H9 (cell line): ENCODE measurements around the gene OR13C8. TPM values are rescaled to one million over a fixed set of nuclear protein-coding genes. Genes with fewer than 3 reads are reported as not detected.

Experiments
- DNase-seq: peaks from one replicate; pipeline ENCODE4 v3.0.0-alpha.2; 2017
- H2AFZ ChIP-seq: one replicate; pipeline ENCODE4 v1.6.1; 2013; ENCODE audit warnings: mild to moderate bottlenecking, low read length, control low read depth, moderate library complexity
- H2AK5ac ChIP-seq: 2 replicates; pipeline ENCODE4 v1.6.1; 2013; ENCODE audit warnings: low read length, control low read depth, mixed read lengths; ENCODE audit not compliant: insufficient read length
- H2BK120ac ChIP-seq: one replicate; pipeline ENCODE4 v1.6.1; 2013; ENCODE audit warnings: low read depth, mild to moderate bottlenecking, low read length, control low read depth, inconsistent platforms; ENCODE audit not compliant: poor library complexity, severe bottlenecking
- H2BK12ac ChIP-seq: 2 replicates; pipeline ENCODE4 v1.6.1; 2013; ENCODE audit warnings: low read length, control low read depth, mixed read lengths, low read depth; ENCODE audit not compliant: insufficient read length
- H2BK15ac ChIP-seq: 2 replicates; pipeline ENCODE4 v1.6.1; 2013; ENCODE audit warnings: low read depth, low read length, control low read depth
- H2BK20ac ChIP-seq: one replicate; pipeline ENCODE4 v1.6.1; 2013; ENCODE audit warnings: low read depth, mild to moderate bottlenecking, low read length, control low read depth, inconsistent platforms; ENCODE audit not compliant: poor library complexity, severe bottlenecking
- H2BK5ac ChIP-seq: 2 replicates; pipeline ENCODE4 v1.6.1; 2013; ENCODE audit warnings: low read length, control low read depth, mixed read lengths; ENCODE audit not compliant: insufficient read length
- H3K14ac ChIP-seq: 2 replicates; pipeline ENCODE4 v1.6.1; 2013; ENCODE audit warnings: low read length, control low read depth; ENCODE audit not compliant: insufficient read depth
- H3K18ac ChIP-seq: 2 replicates; pipeline ENCODE4 v1.6.1; 2013; ENCODE audit warnings: low read depth, mild to moderate bottlenecking, mixed read lengths, low read length, control low read depth; ENCODE audit not compliant: insufficient read length
- H3K23ac ChIP-seq: 2 replicates; pipeline ENCODE4 v1.6.1; 2013; ENCODE audit warnings: low read length, control low read depth, mixed read lengths, low read depth; ENCODE audit not compliant: insufficient read length
- H3K23me2 ChIP-seq: 2 replicates; pipeline ENCODE4 v1.6.1; 2013; ENCODE audit warnings: low read depth, mild to moderate bottlenecking, mixed read lengths, low read length, control low read depth; ENCODE audit not compliant: insufficient read length, poor library complexity, severe bottlenecking
- H3K27ac ChIP-seq: 2 replicates; pipeline ENCODE4 v1.5.1; 2013; ENCODE audit warnings: low read length, control low read depth, mixed read lengths, low read depth; ENCODE audit not compliant: insufficient read length
- H3K27me3 ChIP-seq: 2 replicates; pipeline ENCODE4 v1.6.1; 2013; ENCODE audit warnings: low read length, control low read depth, inconsistent platforms; ENCODE audit not compliant: insufficient read depth
- H3K4ac ChIP-seq: 2 replicates; pipeline ENCODE4 v1.6.1; 2013; ENCODE audit warnings: low read depth, mild to moderate bottlenecking, control low read depth, inconsistent platforms, low read length, moderate library complexity
- H3K4me1 ChIP-seq: 2 replicates; pipeline ENCODE4 v1.6.1; 2013; ENCODE audit warnings: low read length, control low read depth, inconsistent platforms; ENCODE audit not compliant: insufficient read depth
- H3K4me2 ChIP-seq: 2 replicates; pipeline ENCODE4 v1.6.1; 2013; ENCODE audit warnings: low read length, control low read depth, mixed read lengths; ENCODE audit not compliant: insufficient read length, insufficient read depth
- H3K56ac ChIP-seq: 2 replicates; pipeline ENCODE4 v1.6.1; 2013; ENCODE audit warnings: low read depth, mild to moderate bottlenecking, mixed read lengths, low read length, control low read depth; ENCODE audit not compliant: insufficient read length
- H3K79me1 ChIP-seq: 2 replicates; pipeline ENCODE4 v1.6.1; 2013; ENCODE audit warnings: low read depth, mild to moderate bottlenecking, moderate library complexity, low read length, control low read depth, inconsistent platforms; ENCODE audit not compliant: insufficient read depth, poor library complexity, severe bottlenecking
- H3K79me2 ChIP-seq: 2 replicates; pipeline ENCODE4 v1.6.1; 2013; ENCODE audit warnings: low read length, control low read depth, inconsistent platforms; ENCODE audit not compliant: insufficient read depth
- H3K9ac ChIP-seq: 2 replicates; pipeline ENCODE4 v1.6.1; 2013; ENCODE audit warnings: low read length, control low read depth, mixed read lengths; ENCODE audit not compliant: insufficient read length; ENCODE audit errors: extremely low read depth
- H3K9me3 ChIP-seq: one replicate; pipeline ENCODE4 v1.6.1; 2013; ENCODE audit warnings: low read depth, low read length, inconsistent platforms; ENCODE audit not compliant: control insufficient read depth
- H3T11ph ChIP-seq: one replicate; pipeline ENCODE4 v1.6.1; 2013; ENCODE audit warnings: mild to moderate bottlenecking, low read length, control low read depth, inconsistent platforms
- H4K20me1 ChIP-seq: one replicate; pipeline ENCODE4 v1.6.1; 2013; ENCODE audit not compliant: control insufficient read depth, insufficient read length, insufficient read depth
- H4K5ac ChIP-seq: 2 replicates; pipeline ENCODE4 v1.6.1; 2013; ENCODE audit warnings: low read depth, mild to moderate bottlenecking, mixed read lengths, low read length, control low read depth; ENCODE audit not compliant: insufficient read length
- H4K8ac ChIP-seq: replicated peaks from 2 replicates; pipeline ENCODE4 v1.6.1; 2013; ENCODE audit warnings: low read length, control low read depth, mixed read lengths, low read depth; ENCODE audit not compliant: insufficient read length
- H4K91ac ChIP-seq: 2 replicates; pipeline ENCODE4 v1.6.1; 2013; ENCODE audit warnings: low read depth, mild to moderate bottlenecking, moderate library complexity, mixed read lengths, low read length, control low read depth; ENCODE audit not compliant: insufficient read length
- H3K27ac Mint-ChIP-seq, 3 experiments: 2 replicates in 2 of 3; 3 replicates in 1 of 3; pipeline ENCODE4 v1.8.0; 2020 to 2021; ENCODE audit warnings: mixed read lengths in 3 of 3, mild to moderate bottlenecking in 1 of 3, moderate library complexity in 1 of 3
- H3K27me3 Mint-ChIP-seq: 2 replicates; pipeline ENCODE4 v1.8.0; 2021; ENCODE audit warnings: low read depth, mild to moderate bottlenecking, moderate library complexity, mixed read lengths
- H3K36me3 Mint-ChIP-seq, 3 experiments: 2 replicates in 2 of 3; 3 replicates in 1 of 3; pipeline ENCODE4 v1.8.0; 2020 to 2021; ENCODE audit warnings: low read depth in 3 of 3, mixed read lengths in 3 of 3; ENCODE audit not compliant: insufficient read depth in 1 of 3
- H3K4me1 Mint-ChIP-seq, 2 experiments: 2 replicates each; pipeline ENCODE4 v1.8.0; 2020; ENCODE audit warnings: mixed read lengths in 2 of 2
- H3K4me3 Mint-ChIP-seq, 2 experiments: 2 replicates in 1 of 2; 3 replicates in 1 of 2; pipeline ENCODE4 v1.8.0; 2020 to 2021; ENCODE audit warnings: mild to moderate bottlenecking in 2 of 2, mixed read lengths in 2 of 2, moderate library complexity in 1 of 2
- H3K9me3 Mint-ChIP-seq, 2 experiments: 2 replicates in 1 of 2; 3 replicates in 1 of 2; pipeline ENCODE4 v1.8.0; 2020; ENCODE audit warnings: mild to moderate bottlenecking in 2 of 2, mixed read lengths in 2 of 2, moderate library complexity in 1 of 2
- CTCF ChIP-seq: fragments of 200-600 bp; sonication (generic); conservative IDR thresholded peaks from 3 replicates; pipeline ENCODE4 v1.8.0; 2021; ENCODE audit warnings: antibody characterized with exemption, mild to moderate bottlenecking
- WGBS: extraction: QIAGEN DNeasy Blood & Tissue Kit; methylation state at CpG from one replicate; pipeline ENCODE4 v1.1.7; 2013; ENCODE audit warnings: missing lambda C conversion rate, low lambda C conversion rate, mixed read lengths; ENCODE audit not compliant: insufficient read length; ENCODE audit errors: extremely low coverage; 5-methylcytosine and 5-hydroxymethylcytosine counted together
- total RNA-seq: library from RNA; stranded (reverse); gene quantifications from 2 replicates; pipeline ENCODE4 v1.2.1, GENCODE V29; 2021

OR13C8 gene
- total RNA-seq, 1 experiment from 2014 or later = not detected

DNA sequence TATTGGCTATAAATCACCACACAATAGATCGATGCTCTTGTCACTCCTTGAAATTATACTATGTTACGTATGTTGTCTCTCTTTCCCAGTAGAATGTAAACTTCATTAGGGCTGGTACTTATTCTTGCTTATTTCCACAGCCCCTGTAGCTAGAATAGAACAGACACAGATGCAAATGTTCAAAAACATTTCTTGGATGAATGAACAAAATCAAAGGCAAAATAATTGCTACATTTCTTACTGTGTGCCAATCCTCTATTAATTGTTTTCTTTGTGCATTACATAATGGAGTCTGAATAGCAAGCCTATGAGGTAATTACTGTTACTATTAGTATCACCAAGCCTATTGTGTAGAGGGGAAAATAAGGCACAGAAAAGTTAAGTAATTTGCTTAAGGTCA is 37.2 kb downstream of the OR13C8 start:
- Histone ChIP-seq H3K4me2 (no peak overlapping the region), H3K23ac (no peak overlapping the region), H3K79me1 (no peaks in the 10 kb centered on the region), H4K20me1 (no peaks in the 10 kb centered on the region), H3K4ac (no peak overlapping the region), H3K27me3 (no peaks in the 10 kb centered on the region), H3K23me2 (no peaks in the 10 kb centered on the region), H2BK15ac (no peak overlapping the region), H3K18ac (no peak overlapping the region), H2BK5ac (no peak overlapping the region), H3K14ac (no peak overlapping the region), H3K27ac (no peak overlapping the region), H3K4me1 (no peaks in the 10 kb centered on the region), H2BK120ac (no peak overlapping the region), H2BK12ac (no peak overlapping the region), H2AK5ac (no peak overlapping the region), H4K91ac (no peak overlapping the region), H4K5ac (no peak overlapping the region), H2AFZ (no peak overlapping the region), H3K9ac (no peak overlapping the region), H3K56ac (no peak overlapping the region), H3T11ph (no peak overlapping the region), H3K79me2 (no peaks in the 10 kb centered on the region), H3K9me3 (no peaks in the 10 kb centered on the region), H2BK20ac (no peak overlapping the region), H4K8ac (no peak overlapping the region)
- Mint-ChIP-seq H3K27me3 (peaks cover 3% of the 10 kb centered on the region; the same call in 1 of the 2 replicates), H3K27ac (no peak overlapping the region), H3K36me3 (no peaks in the 10 kb centered on the region), H3K4me1 (no peaks in the 10 kb centered on the region), H3K4me3 (no peak overlapping the region), H3K9me3 (no peaks in the 10 kb centered on the region)
- no CpG with 5 or more reads among the region's 2 CpGs for WGBS
- TF ChIP-seq CTCF = no peak
- DNase-seq = no peak
